ENCODE measurements around the gene EPHA3. TPM values are rescaled to one million over a fixed set of nuclear protein-coding genes. Genes with fewer than 3 reads are reported as not detected.

The EPHA3 gene
- total RNA-seq, 2 donors from 2014 or later: 0.15 to 0.18 TPM

DNA sequence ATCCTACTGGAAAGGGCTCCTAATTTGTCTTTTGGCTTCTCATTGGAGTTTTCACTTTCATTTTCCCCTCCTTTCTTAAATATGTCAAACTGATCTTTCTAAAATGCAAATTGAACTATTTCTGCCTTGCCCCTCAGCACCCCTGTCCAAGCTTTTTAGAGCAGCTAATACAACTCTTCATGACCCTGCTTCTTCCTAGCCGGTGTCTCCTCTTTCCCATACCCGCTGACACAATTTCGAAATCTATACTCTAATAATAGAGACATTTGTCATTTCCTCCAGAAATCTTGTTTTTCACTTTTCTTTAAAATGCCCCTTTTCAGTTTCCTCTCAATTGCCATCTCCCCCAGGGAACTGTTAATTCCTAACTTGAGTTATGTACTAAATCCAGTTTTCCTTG is 2.9 kb upstream of the EPHA3 start:
- 93 to 100% methylated on average over 2 to 3 of the region's 3 CpGs for WGBS, 2 experiments (ENCODE audit: insufficient coverage in 1 of 2, insufficient read length in 1 of 2)
- H3K9ac ChIP-seq (ENCODE audit: extremely low read depth, low read length, poor library complexity, severe bottlenecking): no peak overlapping the region
- H3K9me3 ChIP-seq (ENCODE audit: control insufficient read depth, low read length): no peaks in the 10 kb centered on the region
- TF ChIP-seq, protein P1, sequence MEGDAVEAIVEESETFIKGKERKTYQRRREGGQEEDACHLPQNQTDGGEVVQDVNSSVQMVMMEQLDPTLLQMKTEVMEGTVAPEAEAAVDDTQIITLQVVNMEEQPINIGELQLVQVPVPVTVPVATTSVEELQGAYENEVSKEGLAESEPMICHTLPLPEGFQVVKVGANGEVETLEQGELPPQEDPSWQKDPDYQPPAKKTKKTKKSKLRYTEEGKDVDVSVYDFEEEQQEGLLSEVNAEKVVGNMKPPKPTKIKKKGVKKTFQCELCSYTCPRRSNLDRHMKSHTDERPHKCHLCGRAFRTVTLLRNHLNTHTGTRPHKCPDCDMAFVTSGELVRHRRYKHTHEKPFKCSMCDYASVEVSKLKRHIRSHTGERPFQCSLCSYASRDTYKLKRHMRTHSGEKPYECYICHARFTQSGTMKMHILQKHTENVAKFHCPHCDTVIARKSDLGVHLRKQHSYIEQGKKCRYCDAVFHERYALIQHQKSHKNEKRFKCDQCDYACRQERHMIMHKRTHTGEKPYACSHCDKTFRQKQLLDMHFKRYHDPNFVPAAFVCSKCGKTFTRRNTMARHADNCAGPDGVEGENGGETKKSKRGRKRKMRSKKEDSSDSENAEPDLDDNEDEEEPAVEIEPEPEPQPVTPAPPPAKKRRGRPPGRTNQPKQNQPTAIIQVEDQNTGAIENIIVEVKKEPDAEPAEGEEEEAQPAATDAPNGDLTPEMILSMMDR (conservative IDR thresholded peaks at IDR 0.05): no peak
- no peaks in the 10 kb centered on the region for H3K36me3 Mint-ChIP-seq (ENCODE audit: low read depth)
- H3K27ac ChIP-seq (ENCODE audit: low read depth, low read length): no peak overlapping the region
- H3K9me3 Mint-ChIP-seq: no peaks in the 10 kb centered on the region
- DNase-seq: no peak
- H3K27me3 Mint-ChIP-seq (ENCODE audit: insufficient read depth): peaks cover 37% of the 10 kb centered on the region
- H3K4me3 Mint-ChIP-seq: no peak overlapping the region
- H3K4me1 ChIP-seq (ENCODE audit: control insufficient read depth, insufficient read depth, low read length): no peaks in the 10 kb centered on the region
- H3K4me3 ChIP-seq (ENCODE audit: low read length): no peak overlapping the region
- H3K27me3 ChIP-seq (ENCODE audit: control insufficient read depth, insufficient read depth, low read length, poor library complexity, severe bottlenecking): peaks cover 40% of the 10 kb centered on the region
- no peak overlapping the region for H3K27ac Mint-ChIP-seq
- no peaks in the 10 kb centered on the region for H3K36me3 ChIP-seq (ENCODE audit: control insufficient read depth, insufficient read depth, low read length)
- peaks cover 6% of the 10 kb centered on the region for H3K4me1 Mint-ChIP-seq

DNA sequence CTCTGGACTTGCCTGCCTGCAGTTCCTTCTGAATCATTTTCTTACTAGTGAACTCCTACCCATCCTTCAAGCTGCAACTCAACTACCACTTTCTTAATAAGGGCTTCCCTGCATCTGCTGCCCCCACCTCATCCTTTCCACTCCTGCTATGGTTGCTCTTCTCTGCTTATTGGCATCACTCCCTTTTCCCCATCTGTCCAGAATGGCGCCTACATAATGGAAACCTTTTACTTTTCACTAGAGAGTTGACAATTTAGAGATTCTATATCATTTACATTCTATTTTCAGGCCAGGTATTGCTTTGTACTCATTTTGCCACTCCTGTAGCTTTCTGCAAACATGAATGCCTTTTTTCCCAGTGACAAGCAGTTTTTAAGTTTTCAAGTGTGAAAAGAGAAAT is 1.9 kb upstream of the EPHA3 start:
- Mint-ChIP-seq H3K36me3 (ENCODE audit: low read depth) (no peaks in the 10 kb centered on the region), H3K4me3 (no peak overlapping the region), H3K27ac (no peak overlapping the region), H3K27me3 (ENCODE audit: insufficient read depth) (peaks cover 43% of the 10 kb centered on the region), H3K9me3 (no peaks in the 10 kb centered on the region), H3K4me1 (peaks cover 6% of the 10 kb centered on the region)
- Histone ChIP-seq H3K27me3 (ENCODE audit: control insufficient read depth, insufficient read depth, low read length, poor library complexity, severe bottlenecking) (peaks cover 45% of the 10 kb centered on the region), H3K4me1 (ENCODE audit: control insufficient read depth, insufficient read depth, low read length) (no peaks in the 10 kb centered on the region), H3K9me3 (ENCODE audit: control insufficient read depth, low read length) (no peaks in the 10 kb centered on the region), H3K36me3 (ENCODE audit: control insufficient read depth, insufficient read depth, low read length) (no peaks in the 10 kb centered on the region), H3K4me3 (ENCODE audit: low read length) (no peak overlapping the region), H3K27ac (ENCODE audit: low read depth, low read length) (no peak overlapping the region), H3K9ac (ENCODE audit: extremely low read depth, low read length, poor library complexity, severe bottlenecking) (no peak overlapping the region)
- no peak for DNase-seq
- TF ChIP-seq, protein P1 (conservative IDR thresholded peaks at IDR 0.05): no peak
- 80 to 91% methylated on average over 1 of the region's 1 CpG for WGBS, 2 experiments (ENCODE audit: insufficient coverage in 1 of 2, insufficient read length in 1 of 2)

DNA sequence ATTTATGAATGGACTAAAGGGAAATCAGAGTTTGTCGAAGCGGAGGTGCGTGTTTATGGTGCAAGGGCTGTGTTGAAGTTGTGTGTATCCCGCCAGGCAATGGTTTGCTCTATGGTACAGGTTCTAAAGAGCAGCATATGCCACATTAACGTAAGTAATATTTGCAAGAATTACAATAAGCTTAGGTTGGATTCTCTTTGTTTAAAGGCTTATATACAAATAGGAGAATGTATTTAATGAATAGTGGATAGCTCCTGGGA is 800 bp downstream of the EPHA3 start:
- peaks cover 51% of the 10 kb centered on the region for H3K27me3 Mint-ChIP-seq (ENCODE audit: insufficient read depth)
- no peaks in the 10 kb centered on the region for H3K36me3 ChIP-seq (ENCODE audit: control insufficient read depth, insufficient read depth, low read length)
- no peaks in the 10 kb centered on the region for H3K9me3 Mint-ChIP-seq
- TF ChIP-seq, protein P1 (conservative IDR thresholded peaks at IDR 0.05): no peak
- no peak for DNase-seq
- H3K4me1 Mint-ChIP-seq: peaks cover 6% of the 10 kb centered on the region
- no peaks in the 10 kb centered on the region for H3K4me1 ChIP-seq (ENCODE audit: control insufficient read depth, insufficient read depth, low read length)
- 60 to 65% methylated on average over 2 to 5 of the region's 5 CpGs for WGBS, 2 experiments (ENCODE audit: insufficient coverage in 1 of 2, insufficient read length in 1 of 2)
- H3K27ac ChIP-seq (ENCODE audit: low read depth, low read length): no peak overlapping the region
- no peak overlapping the region for H3K9ac ChIP-seq (ENCODE audit: extremely low read depth, low read length, poor library complexity, severe bottlenecking)
- H3K27me3 ChIP-seq (ENCODE audit: control insufficient read depth, insufficient read depth, low read length, poor library complexity, severe bottlenecking): peaks cover 52% of the 10 kb centered on the region
- H3K27ac Mint-ChIP-seq: no peak overlapping the region
- H3K4me3 ChIP-seq (ENCODE audit: low read length): peak overlapping the region; percentile 77
- peak overlapping the region; percentile 53 for H3K4me3 Mint-ChIP-seq
- H3K9me3 ChIP-seq (ENCODE audit: control insufficient read depth, low read length): no peaks in the 10 kb centered on the region
- no peaks in the 10 kb centered on the region for H3K36me3 Mint-ChIP-seq (ENCODE audit: low read depth)
